Subcutaneous adipose tissue (tissue), 4 donors: ENCODE data around the gene CCDC182. TPM values are rescaled to one million over a fixed set of nuclear protein-coding genes. Genes with fewer than 3 reads are reported as not detected.

Experiments used
- small RNA-seq: library from RNA; depleted of rRNA; stranded (forward); fragments of <200 nt; gene quantifications from one replicate; pipeline ENCODE3, GENCODE V24; 2016
- total RNA-seq, 4 donors: library from RNA; depleted of rRNA; stranded (reverse); fragments of >200 nt; gene quantifications; one replicate each; pipeline ENCODE4 v1.1.0, GENCODE V29; 2016
- TF ChIP-seq, protein P1 (sequence below): fragments of 450-650 bp; IDR thresholded peaks from one replicate; pipeline ENCODE4 v1.5.1; 2016; ENCODE audit warnings: low read depth, mild to moderate bottlenecking, control low read depth, antibody characterized with exemption, moderate library complexity

CCDC182 gene
- total RNA-seq, 4 donors from 2014 or later, result not detected

DNA sequence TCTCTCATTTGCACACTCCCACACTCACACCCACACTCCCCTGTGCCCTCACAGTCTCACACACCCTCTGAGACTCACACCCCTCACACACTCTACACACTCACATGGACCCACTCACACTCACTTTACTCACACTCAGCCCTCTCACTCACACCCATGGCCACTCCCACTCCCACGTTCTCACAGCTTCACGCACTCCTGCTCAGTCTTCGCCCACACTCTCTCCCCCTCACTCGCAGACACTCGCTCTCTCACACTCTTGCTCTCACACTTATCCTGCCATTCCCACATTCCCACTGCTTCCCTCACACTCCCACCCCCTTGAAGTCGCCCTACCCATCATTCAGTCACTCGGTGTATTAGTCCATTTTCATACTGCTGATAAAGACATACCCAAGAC lies 47.9 kb downstream of the CCDC182 start:
- TF ChIP-seq, protein P1, sequence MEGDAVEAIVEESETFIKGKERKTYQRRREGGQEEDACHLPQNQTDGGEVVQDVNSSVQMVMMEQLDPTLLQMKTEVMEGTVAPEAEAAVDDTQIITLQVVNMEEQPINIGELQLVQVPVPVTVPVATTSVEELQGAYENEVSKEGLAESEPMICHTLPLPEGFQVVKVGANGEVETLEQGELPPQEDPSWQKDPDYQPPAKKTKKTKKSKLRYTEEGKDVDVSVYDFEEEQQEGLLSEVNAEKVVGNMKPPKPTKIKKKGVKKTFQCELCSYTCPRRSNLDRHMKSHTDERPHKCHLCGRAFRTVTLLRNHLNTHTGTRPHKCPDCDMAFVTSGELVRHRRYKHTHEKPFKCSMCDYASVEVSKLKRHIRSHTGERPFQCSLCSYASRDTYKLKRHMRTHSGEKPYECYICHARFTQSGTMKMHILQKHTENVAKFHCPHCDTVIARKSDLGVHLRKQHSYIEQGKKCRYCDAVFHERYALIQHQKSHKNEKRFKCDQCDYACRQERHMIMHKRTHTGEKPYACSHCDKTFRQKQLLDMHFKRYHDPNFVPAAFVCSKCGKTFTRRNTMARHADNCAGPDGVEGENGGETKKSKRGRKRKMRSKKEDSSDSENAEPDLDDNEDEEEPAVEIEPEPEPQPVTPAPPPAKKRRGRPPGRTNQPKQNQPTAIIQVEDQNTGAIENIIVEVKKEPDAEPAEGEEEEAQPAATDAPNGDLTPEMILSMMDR, result no peak

DNA sequence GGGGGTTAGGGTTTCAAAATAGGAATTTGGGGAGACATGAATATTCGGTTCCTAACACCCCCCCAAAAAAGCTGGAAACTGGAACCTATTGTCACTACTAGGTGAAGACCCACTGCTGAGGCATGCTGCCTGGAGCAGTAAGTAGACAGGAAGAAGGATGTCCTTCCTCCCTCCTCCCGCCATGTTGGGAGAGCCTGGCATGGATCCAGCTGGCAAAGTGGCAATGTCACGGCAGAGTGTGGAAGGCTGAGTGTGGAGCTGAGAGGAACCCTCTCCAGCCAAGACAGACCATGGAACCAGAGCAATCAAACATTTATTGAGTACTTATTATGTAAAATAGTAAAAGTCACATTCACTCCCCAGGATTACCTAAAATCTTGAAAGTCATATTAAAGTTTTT lies 49.0 kb downstream of the CCDC182 start:
- TF ChIP-seq, protein P1, result no peak

Small RNA genes lying within 50 kb of the gene (small RNA-seq; reads per million reads assigned to genes)
- gene RN7SKP94, result not detected

Other genes starting within 250 kb of the CCDC182 start
- 10 to 100 TPM in 2 of 4 donors, 1 to 10 TPM in 2; 5.9 to 12.1 (median 9.3) TPM for gene MRPS23, start 104.7 kb upstream of the CCDC182 start, total RNA-seq
- 10 to 100 TPM; 18.0 to 22.5 (median 21.1) TPM for gene CUEDC1, start 210.1 kb upstream of the CCDC182 start, total RNA-seq
- 10 to 100 TPM; 35.0 to 66.8 (median 44.0) TPM for gene VEZF1, start 243.0 kb upstream of the CCDC182 start, total RNA-seq